Measurements from ENCODE around the gene ICOSLG. TPM values are rescaled to one million over a fixed set of nuclear protein-coding genes. Genes with fewer than 3 reads are reported as not detected.

ICOSLG gene
- total and polyA plus RNA-seq, 2 experiments from 2014 or later, result under 0.01 TPM; not detected in 1

DNA sequence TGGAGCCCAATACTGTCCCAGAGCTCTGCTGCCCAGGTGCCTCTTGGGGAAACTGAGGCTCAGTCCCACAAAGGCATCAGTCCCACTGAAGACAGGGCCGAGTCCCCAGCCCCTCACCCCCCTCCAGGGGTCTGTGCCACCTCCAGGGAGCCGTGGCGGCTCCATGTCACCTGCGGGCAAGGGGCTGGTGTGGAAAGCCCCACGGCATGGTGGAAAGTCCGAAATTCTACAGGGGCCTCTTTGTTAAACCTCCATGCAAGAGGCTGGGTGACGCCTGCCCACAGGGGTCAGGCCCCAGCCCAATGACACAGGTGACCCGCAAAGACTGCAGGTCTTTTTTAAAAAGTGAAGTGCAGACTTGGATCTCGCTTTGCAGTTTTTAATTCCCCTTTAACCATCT, 41.6 kb upstream of the ICOSLG start:
- H2AFZ ChIP-seq, result no peak overlapping the region
- 74 to 76% methylated on average over 9 of the region's 9 CpGs for WGBS, 2 experiments (ENCODE audit: low coverage in 1 of 2, low lambda C conversion rate in 2 of 2, missing lambda C conversion rate in 2 of 2)
- H4K20me1 ChIP-seq (ENCODE audit: insufficient read depth), result no peaks in the 10 kb centered on the region
- no peaks in the 10 kb centered on the region for H3F3A ChIP-seq (ENCODE audit: insufficient read depth)
- H3K27ac ChIP-seq, result no peak overlapping the region
- H3K9ac ChIP-seq, result no peak overlapping the region
- no peaks in the 10 kb centered on the region for H3K4me1 ChIP-seq (ENCODE audit: insufficient read depth)
- H3K79me2 ChIP-seq (ENCODE audit: insufficient read depth), result no peaks in the 10 kb centered on the region
- H3K27me3 ChIP-seq (replicated peaks; ENCODE audit: insufficient read depth), result 0 out of 2 replicates have a peak, but pooled peaks cover 3% of the 10 kb centered on the region
- no peak for DNase-seq
- H3K9me3 ChIP-seq (ENCODE audit: low read depth), result no peaks in the 10 kb centered on the region
- no peaks in the 10 kb centered on the region for H3K36me3 ChIP-seq (ENCODE audit: low read depth)
- TF ChIP-seq EZH2phosphoT487 (IDR thresholded peaks at IDR 0.05; ENCODE audit: insufficient read depth, low read depth), result no peak
- TF ChIP-seq EZH2 (IDR thresholded peaks at IDR 0.05; ENCODE audit: insufficient read depth, poor library complexity, severe bottlenecking), result no peak
- H3K9me2 ChIP-seq (ENCODE audit: insufficient read depth), result no peaks in the 10 kb centered on the region
- in situ Hi-C loops (cut with MboI), result no loop called here
- H3K4me2 ChIP-seq (ENCODE audit: unreplicated experiment), result no peak overlapping the region
- H3K4me3 ChIP-seq, result no peak overlapping the region

DNA sequence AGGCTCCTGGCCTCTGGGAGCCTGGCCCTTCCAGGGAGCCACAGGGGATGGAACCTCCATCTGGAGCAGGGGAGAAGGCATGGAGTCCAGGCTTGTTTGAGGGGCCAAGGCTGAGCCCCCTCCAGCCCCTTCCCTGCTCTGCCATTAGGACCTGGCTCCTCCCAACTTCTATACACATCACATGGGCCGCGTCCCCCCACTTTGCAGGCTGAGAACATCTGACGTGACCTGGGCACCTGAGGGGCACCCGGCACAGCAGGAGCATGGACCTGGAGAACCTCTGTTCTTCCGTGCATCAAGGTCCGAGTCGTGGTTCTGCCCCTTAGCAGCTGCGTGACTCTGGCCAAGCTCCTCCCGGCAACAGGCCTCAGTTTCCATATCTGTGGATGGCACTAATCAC, 41.1 kb upstream of the ICOSLG start:
- no peaks in the 10 kb centered on the region for H3K4me1 ChIP-seq (ENCODE audit: insufficient read depth)
- H3K9me3 ChIP-seq (ENCODE audit: low read depth), result no peaks in the 10 kb centered on the region
- no peaks in the 10 kb centered on the region for H3F3A ChIP-seq (ENCODE audit: insufficient read depth)
- no peak for TF ChIP-seq EZH2 (IDR thresholded peaks at IDR 0.05; ENCODE audit: insufficient read depth, poor library complexity, severe bottlenecking)
- TF ChIP-seq EZH2phosphoT487 (IDR thresholded peaks at IDR 0.05; ENCODE audit: insufficient read depth, low read depth), result no peak
- no peak overlapping the region for H3K4me3 ChIP-seq
- H3K27me3 ChIP-seq (replicated peaks; ENCODE audit: insufficient read depth), result 0 out of 2 replicates have a peak, but pooled peaks cover 3% of the 10 kb centered on the region
- no peaks in the 10 kb centered on the region for H3K36me3 ChIP-seq (ENCODE audit: low read depth)
- 72 to 73% methylated on average over 9 of the region's 9 CpGs for WGBS, 2 experiments (ENCODE audit: low coverage in 1 of 2, low lambda C conversion rate in 2 of 2, missing lambda C conversion rate in 2 of 2)
- DNase-seq, result no peak
- H3K9me2 ChIP-seq (ENCODE audit: insufficient read depth), result no peaks in the 10 kb centered on the region
- no peaks in the 10 kb centered on the region for H4K20me1 ChIP-seq (ENCODE audit: insufficient read depth)
- no peak overlapping the region for H3K4me2 ChIP-seq (ENCODE audit: unreplicated experiment)
- H3K9ac ChIP-seq, result no peak overlapping the region
- H3K79me2 ChIP-seq (ENCODE audit: insufficient read depth), result no peaks in the 10 kb centered on the region
- in situ Hi-C loops (cut with MboI), result no loop called here
- no peak overlapping the region for H3K27ac ChIP-seq
- H2AFZ ChIP-seq, result no peak overlapping the region

DNA sequence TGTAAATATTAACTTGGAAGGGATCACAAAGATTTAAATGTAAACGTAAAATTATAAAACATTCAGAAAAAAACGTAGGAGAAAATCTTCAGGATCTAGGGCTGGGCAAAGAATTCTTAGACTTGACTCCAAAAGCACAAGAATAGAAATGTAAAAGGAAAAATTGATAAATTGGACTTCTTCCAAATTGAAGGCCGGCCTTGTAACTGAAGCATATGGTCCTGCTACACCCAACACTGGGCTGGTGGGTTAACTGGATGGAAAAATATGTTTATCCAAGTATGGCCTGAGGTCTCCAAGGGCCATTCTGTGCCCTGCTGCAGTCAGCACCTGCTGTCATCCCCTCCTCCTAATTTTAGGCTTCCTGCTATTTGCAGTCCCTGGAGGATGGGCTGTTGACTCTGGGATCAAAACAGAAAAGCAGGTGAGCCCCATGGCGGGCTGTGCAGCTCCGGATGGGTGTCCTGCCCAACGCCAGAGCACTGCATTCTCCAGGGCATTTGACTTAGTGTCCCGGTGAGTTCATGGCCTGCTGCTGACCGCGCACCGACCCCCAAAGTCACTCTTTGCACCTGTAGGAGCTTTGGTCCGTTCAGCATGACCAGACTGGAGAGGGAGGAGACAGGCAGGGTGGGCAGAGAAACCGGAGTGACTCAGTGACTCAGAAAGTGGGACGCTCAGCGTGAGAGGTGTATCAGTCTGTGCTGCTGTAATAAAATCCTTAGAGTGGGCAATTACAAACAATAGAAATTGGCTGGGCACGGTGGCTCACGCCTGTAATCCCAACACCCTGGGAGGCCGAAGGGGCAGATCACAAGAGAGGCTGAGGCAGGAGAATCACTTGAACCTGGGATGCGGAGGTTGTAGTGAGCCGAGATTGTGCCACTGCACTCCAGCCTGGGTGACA, 38.9 kb upstream of the ICOSLG start:
- in situ Hi-C loops (cut with MboI), result no loop called here
- Histone ChIP-seq H4K20me1 (ENCODE audit: insufficient read depth) (no peaks in the 10 kb centered on the region), H3K27me3 (replicated peaks; ENCODE audit: insufficient read depth) (0 out of 2 replicates have a peak, but pooled peaks cover 11% of the 10 kb centered on the region), H3K4me3 (no peak overlapping the region), H3K4me2 (ENCODE audit: unreplicated experiment) (no peak overlapping the region), H3K27ac (no peak overlapping the region), H3K9me3 (ENCODE audit: low read depth) (no peaks in the 10 kb centered on the region), H3K36me3 (ENCODE audit: low read depth) (no peaks in the 10 kb centered on the region), H3F3A (ENCODE audit: insufficient read depth) (no peaks in the 10 kb centered on the region), H2AFZ (no peak overlapping the region), H3K9me2 (ENCODE audit: insufficient read depth) (no peaks in the 10 kb centered on the region), H3K9ac (no peak overlapping the region), H3K79me2 (ENCODE audit: insufficient read depth) (no peaks in the 10 kb centered on the region), H3K4me1 (ENCODE audit: insufficient read depth) (no peaks in the 10 kb centered on the region)
- no peak for TF ChIP-seq EZH2phosphoT487 (IDR thresholded peaks at IDR 0.05; ENCODE audit: insufficient read depth, low read depth)
- TF ChIP-seq EZH2 (IDR thresholded peaks at IDR 0.05; ENCODE audit: insufficient read depth, poor library complexity, severe bottlenecking), result no peak
- WGBS, 2 experiments (ENCODE audit: low coverage in 1 of 2, low lambda C conversion rate in 2 of 2, missing lambda C conversion rate in 2 of 2), result 67 to 72% methylated on average over 19 of the region's 19 CpGs
- no peak for DNase-seq

DNA sequence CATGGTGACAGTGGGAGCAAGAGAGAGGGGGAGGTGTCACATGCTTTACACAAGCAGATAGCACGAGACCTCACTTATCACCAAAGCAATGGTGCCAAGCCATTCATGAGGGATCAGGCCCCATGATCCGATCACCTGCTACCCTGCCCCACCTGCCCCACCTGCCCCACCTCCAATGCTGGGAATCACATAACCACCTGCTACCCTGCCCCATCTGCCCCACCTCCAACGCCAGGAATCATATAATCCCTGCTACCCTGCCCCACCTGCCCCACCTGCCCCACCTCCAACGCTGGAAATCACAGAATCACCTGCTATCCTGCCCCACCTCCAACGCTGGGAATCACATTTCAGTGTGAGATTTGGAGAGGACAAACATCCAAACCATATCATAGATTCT, 34.3 kb upstream of the ICOSLG start:
- Histone ChIP-seq H3K36me3 (ENCODE audit: low read depth) (no peaks in the 10 kb centered on the region), H3K9me2 (ENCODE audit: insufficient read depth) (no peaks in the 10 kb centered on the region), H3K4me3 (no peak overlapping the region), H3F3A (ENCODE audit: insufficient read depth) (no peaks in the 10 kb centered on the region), H3K4me1 (ENCODE audit: insufficient read depth) (no peaks in the 10 kb centered on the region), H4K20me1 (ENCODE audit: insufficient read depth) (no peaks in the 10 kb centered on the region), H3K9me3 (ENCODE audit: low read depth) (no peaks in the 10 kb centered on the region), H3K27ac (no peak overlapping the region), H3K9ac (no peak overlapping the region), H3K27me3 (replicated peaks; ENCODE audit: insufficient read depth) (0 out of 2 replicates have a peak, but pooled peaks cover 11% of the 10 kb centered on the region), H3K4me2 (ENCODE audit: unreplicated experiment) (no peak overlapping the region), H2AFZ (no peak overlapping the region), H3K79me2 (ENCODE audit: insufficient read depth) (no peaks in the 10 kb centered on the region)
- no peak for TF ChIP-seq EZH2 (IDR thresholded peaks at IDR 0.05; ENCODE audit: insufficient read depth, poor library complexity, severe bottlenecking)
- no peak for TF ChIP-seq EZH2phosphoT487 (IDR thresholded peaks at IDR 0.05; ENCODE audit: insufficient read depth, low read depth)
- in situ Hi-C loops (cut with MboI), result no loop called here
- DNase-seq, result no peak
- 45% methylated on average over 5 of the region's 5 CpGs for WGBS, 2 experiments (ENCODE audit: low coverage in 1 of 2, low lambda C conversion rate in 2 of 2, missing lambda C conversion rate in 2 of 2)
